GM12878 (cell line): Measurements from ENCODE around the gene ACSF3. TPM values are rescaled to one million over a fixed set of nuclear protein-coding genes. Genes with fewer than 3 reads are reported as not detected.

Experiments
- ATF2 ChIP-seq: IDR thresholded peaks from 2 replicates; pipeline ENCODE4 v1.6.1; 2012; ENCODE audit warnings: low read length, inconsistent platforms
- CBX3 ChIP-seq: fragments of 200-600 bp; sonication (generic); IDR thresholded peaks from 2 replicates; pipeline ENCODE4 v1.6.1; 2016; ENCODE audit warnings: low read depth, borderline replicate concordance
- CEBPZ ChIP-seq: fragments of 150-350 bp; IDR thresholded peaks from 2 replicates; pipeline ENCODE4 v1.6.1; 2016; ENCODE audit warnings: low read depth, low read length
- GABPA ChIP-seq: IDR thresholded peaks from 2 replicates; pipeline ENCODE4 v1.6.1; 2014; ENCODE audit warnings: antibody characterized with exemption, low read depth, mild to moderate bottlenecking, inconsistent platforms
- GATAD2B ChIP-seq: fragments of 450-650 bp; conservative IDR thresholded peaks from 2 replicates; pipeline ENCODE4 v1.6.1; 2017; ENCODE audit warnings: low read depth, mild to moderate bottlenecking, moderate library complexity
- KDM1A ChIP-seq: fragments of 200-600 bp; sonication (generic); IDR thresholded peaks from 2 replicates; pipeline ENCODE4 v1.6.1; 2016; ENCODE audit warnings: borderline replicate concordance
- MEF2B ChIP-seq: fragments of 450-650 bp; IDR thresholded peaks from 2 replicates; pipeline ENCODE4 v1.6.1; 2018; ENCODE audit warnings: mild to moderate bottlenecking, moderate library complexity; ENCODE audit not compliant: partially characterized antibody, poor library complexity, severe bottlenecking
- MTA2 ChIP-seq: fragments of 450-650 bp; IDR thresholded peaks from 2 replicates; pipeline ENCODE4 v1.6.1; 2016; ENCODE audit warnings: low read depth, mild to moderate bottlenecking, moderate library complexity
- POU2F2 ChIP-seq: IDR thresholded peaks from 3 replicates; pipeline ENCODE4 v1.6.1; 2011; ENCODE audit warnings: low read depth, mild to moderate bottlenecking, low read length, borderline replicate concordance
- PRDM15 ChIP-seq: fragments of 450-650 bp; formaldehyde crosslinking; IDR thresholded peaks from 2 replicates; pipeline ENCODE4 v1.4.0; 2020; ENCODE audit warnings: mild to moderate bottlenecking, moderate library complexity
- RELA ChIP-seq: fragments of 450-650 bp; IDR thresholded peaks from 2 replicates; pipeline ENCODE4 v1.8.0; 2014; ENCODE audit warnings: borderline replicate concordance; ENCODE audit not compliant: partially characterized antibody
- SMARCA5 ChIP-seq: fragments of 450-650 bp; IDR thresholded peaks from 2 replicates; pipeline ENCODE4 v1.6.1; 2017; ENCODE audit warnings: mild to moderate bottlenecking
- TCF12 ChIP-seq: IDR thresholded peaks from 2 replicates; pipeline ENCODE4 v1.6.1; 2011; ENCODE audit warnings: low read depth, mild to moderate bottlenecking, low read length
- WRNIP1 ChIP-seq: IDR thresholded peaks from 2 replicates; pipeline ENCODE4 v1.6.1; 2011; ENCODE audit warnings: low read depth, low read length, improper control_type of control experiment, borderline replicate concordance
- ZBTB11 ChIP-seq: fragments of 450-650 bp; formaldehyde crosslinking; IDR thresholded peaks from 2 replicates; pipeline ENCODE4 v1.5.0; 2022; ENCODE audit warnings: mild to moderate bottlenecking, missing genetic modification characterization
- ZNF622 ChIP-seq: fragments of 450-650 bp; IDR thresholded peaks from 2 replicates; pipeline ENCODE4 v1.6.1; 2017; ENCODE audit warnings: mild to moderate bottlenecking, inconsistent platforms
- polyA plus RNA-seq, 11 experiments: library from polyadenylated mRNA; depleted of rRNA in 4 of 11; unstranded in 6 of 11; stranded (reverse) in 5 of 11; fragments of >200 nt; fragmentation: Nextera tagmentation in 4 of 11; fragmentation: Illumina TruSeq in 1 of 11; extraction: Ambion mirVana in 4 of 11; extraction: Trizol in 1 of 11; gene quantifications; 1 replicate in 1 of 11; 2 replicates in 10 of 11; pipeline versions ENCODE4 v1.2.1 to v1.2.3, GENCODE V29; 2011 to 2016; ENCODE audit warnings: inconsistent platforms in 2 of 11, missing spikeins in 2 of 11, low read depth in 1 of 11
- total RNA-seq, 4 experiments: library from RNA; depleted of rRNA in 3 of 4; stranded (reverse); fragments of >200 nt in 3 of 4; fragmentation: Illumina TruSeq in 1 of 4; extraction: Trizol in 1 of 4; gene quantifications; 2 replicates each; pipeline versions ENCODE4 v1.2.1 to v1.2.3, GENCODE V29; 2013 to 2021

The ACSF3 gene
- total and polyA plus RNA-seq, 10 of the 15 experiments (the other 5 are each of a cell fraction or from before 2014, with no cell fraction given) = 1.0 to 44.4 (median 25.8) TPM

GRCh38 chr16:89064606-89065457, 28.8 kb upstream of the ACSF3 start (continued):
- TF ChIP-seq PRDM15 (CRISPR knock-in tag) (no peak), POU2F2 (no peak), ZNF622 (no peak), GATAD2B (0 out of 2 replicates have a peak, but pooled peaks have one; percentile 24), MTA2 (0 out of 2 replicates have a peak, but pooled peaks have one; percentile 25), SMARCA5 (no peak), CBX3 (no peak), WRNIP1 (no peak), GABPA (no peak), CEBPZ (no peak), KDM1A (no peak), TCF12 (0 out of 2 replicates have a peak, but pooled peaks have one; percentile 15), MEF2B (peak; percentile 22), RELA (no peak), ZBTB11 (CRISPR knock-in tag) (no peak), ATF2 (no peak)
